PC-9 (cell line): ENCODE measurements around the gene ARHGEF28. TPM values are rescaled to one million over a fixed set of nuclear protein-coding genes. Genes with fewer than 3 reads are reported as not detected.

Experiments used
- BruUV-seq: library from RNA; stranded (reverse); fragments of 400-500 nt; replicated peaks from 2 replicates; lab custom pipeline; 2021; lab: Mats Ljungman, UMichigan
- CTCF ChIA-PET: fragments of 300-600 bp; sonication (Branson Sonifier 250); formaldehyde crosslinking; loops from one replicate; lab custom pipeline; 2022; ENCODE audit warnings: antibody characterized with exemption; lab: Charles Lee
- POLR2A ChIA-PET: fragments of 300-600 bp; sonication (Branson Sonifier 250); formaldehyde crosslinking; loops from one replicate; lab custom pipeline; 2022; ENCODE audit warnings: antibody characterized with exemption; ENCODE audit not compliant: unreplicated experiment; lab: Charles Lee
- DNase-seq, 2 experiments: peaks; one replicate each; pipeline versions ENCODE4 v3.0.0 to v3.0.0-alpha.2; 2015 to 2022; ENCODE audit warnings: mixed read lengths in 1 of 2
- H2AFZ ChIP-seq: fragments of 200-600 bp; sonication (generic); 2 replicates; pipeline ENCODE4 v1.8.1; 2017; ENCODE audit warnings: antibody characterized with exemption
- H3F3A ChIP-seq: fragments of 200-600 bp; sonication (generic); 2 replicates; pipeline ENCODE4 v1.8.1; 2017; ENCODE audit warnings: antibody characterized with exemption, mild to moderate bottlenecking, low read depth; ENCODE audit not compliant: insufficient read depth
- H3K27ac ChIP-seq: fragments of 200-600 bp; sonication (generic); 2 replicates; pipeline ENCODE4 v1.6.1; 2016; ENCODE audit warnings: mixed run types
- H3K27me3 ChIP-seq: fragments of 200-600 bp; sonication (generic); 2 replicates; pipeline ENCODE4 v1.6.1; 2016; ENCODE audit warnings: low read depth, mixed run types; ENCODE audit not compliant: insufficient read depth
- H3K36me3 ChIP-seq: fragments of 200-600 bp; sonication (generic); 2 replicates; pipeline ENCODE4 v1.6.1; 2016; ENCODE audit warnings: low read depth, mixed run types
- H3K4me1 ChIP-seq: fragments of 200-600 bp; sonication (generic); replicated peaks from 2 replicates; pipeline ENCODE4 v1.6.1; 2016; ENCODE audit warnings: mixed run types; ENCODE audit not compliant: insufficient read depth
- H3K4me2 ChIP-seq: fragments of 200-600 bp; sonication (generic); 2 replicates; pipeline ENCODE4 v1.6.1; 2017; ENCODE audit warnings: mixed run types
- H3K4me3 ChIP-seq: fragments of 200-600 bp; sonication (generic); 2 replicates; pipeline ENCODE4 v1.6.1; 2016; ENCODE audit warnings: mixed run types
- H3K79me2 ChIP-seq: fragments of 200-600 bp; sonication (generic); 2 replicates; pipeline ENCODE4 v1.6.1; 2017; ENCODE audit warnings: low read depth, mixed run types
- H3K9me2 ChIP-seq: fragments of 200-600 bp; sonication (generic); 2 replicates; pipeline ENCODE4 v1.8.1; 2017; ENCODE audit warnings: mild to moderate bottlenecking; ENCODE audit not compliant: insufficient read depth
- H3K9me3 ChIP-seq: fragments of 200-600 bp; sonication (generic); 2 replicates; pipeline ENCODE4 v1.8.1; 2016; ENCODE audit warnings: low read depth; ENCODE audit not compliant: insufficient read depth
- H4K20me1 ChIP-seq: fragments of 200-600 bp; sonication (generic); 2 replicates; pipeline ENCODE4 v1.8.1; 2017; ENCODE audit not compliant: insufficient read depth
- CTCF ChIP-seq: fragments of 200-600 bp; sonication (generic); conservative IDR thresholded peaks from 2 replicates; pipeline ENCODE4 v1.6.1; 2017; ENCODE audit warnings: mixed run types, antibody characterized with exemption, mild to moderate bottlenecking, moderate library complexity
- EZH2 ChIP-seq: fragments of 200-600 bp; sonication (generic); IDR thresholded peaks from 2 replicates; pipeline ENCODE4 v1.8.0; 2017; ENCODE audit warnings: antibody characterized with exemption, low read depth
- intact Hi-C: fragments of 100-400 bp; cut with micrococcal nuclease; formaldehyde crosslinking; loops from one replicate; pipeline ENCODE4 v1.10.0; 2022; ENCODE audit not compliant: unreplicated experiment
- total RNA-seq: library from RNA; stranded (reverse); gene quantifications from 2 replicates; pipeline ENCODE4 v1.2.3, GENCODE V29; 2021

ARHGEF28 gene
- total RNA-seq, 1 experiment from 2014 or later: 77.5 TPM

GRCh38 chr5:73615947-73616346, 10.0 kb upstream of the ARHGEF28 start:
- Histone ChIP-seq H3K4me2 (no peak overlapping the region), H4K20me1 (no peaks in the 10 kb centered on the region), H3K27me3 (no peaks in the 10 kb centered on the region), H3K9me2 (no peaks in the 10 kb centered on the region), H3K27ac (no peak overlapping the region), H3K9me3 (no peaks in the 10 kb centered on the region), H3K36me3 (no peaks in the 10 kb centered on the region), H3F3A (peaks cover 34% of the 10 kb centered on the region; the same call in 1 of the 2 replicates), H2AFZ (no peak overlapping the region), H3K4me1 (peaks cover 37% of the 10 kb centered on the region), H3K4me3 (no peak overlapping the region), H3K79me2 (no peaks in the 10 kb centered on the region)
- intact Hi-C loops: loop anchor here (5.0 kb wide), 1 partner anchor 36 kb away; no protein-coding TSS in a partner anchor
- no peak for DNase-seq
- ChIA-PET POLR2A (no interaction called here), CTCF (no interaction called here)
- BruUV-seq: no TSS peak
- TF ChIP-seq CTCF (no peak), EZH2 (no peak)

- intact Hi-C loops: loop anchor here (5.0 kb wide), 1 partner anchor 35 kb away; no protein-coding TSS in a partner anchor
- ChIA-PET POLR2A (interaction anchor here (0.6 to 0.7 kb wide), 3 partner anchors 9 to 623 kb away, joined by 3 to 4 read pairs (median 4); no protein-coding TSS in a partner anchor), CTCF (no interaction called here)
- Histone ChIP-seq H3F3A (peaks cover 26% of the 10 kb centered on the region; the same call in 1 of the 2 replicates), H3K4me2 (peak overlapping the region; percentile 15; the same call in 1 of the 2 replicates), H3K9me3 (no peaks in the 10 kb centered on the region), H3K27ac (no peak overlapping the region), H3K4me3 (no peak overlapping the region), H3K4me1 (peaks cover 29% of the 10 kb centered on the region), H3K27me3 (no peaks in the 10 kb centered on the region), H2AFZ (no peak overlapping the region), H4K20me1 (no peaks in the 10 kb centered on the region), H3K79me2 (no peaks in the 10 kb centered on the region), H3K9me2 (no peaks in the 10 kb centered on the region), H3K36me3 (no peaks in the 10 kb centered on the region)
- no TSS peak for BruUV-seq
- TF ChIP-seq CTCF (no peak), EZH2 (no peak)
- peak in 1 of 2 experiments; percentile 43 for DNase-seq
Observed at GRCh38 chr5:73617510-73618279, 8.3 kb upstream of the ARHGEF28 start.

- CTCF ChIA-PET: no interaction called here
- TF ChIP-seq CTCF: no peak
- TF ChIP-seq EZH2: no peak
- Histone ChIP-seq H3K4me2 (no peak overlapping the region), H3K9me3 (no peaks in the 10 kb centered on the region), H3K27me3 (no peaks in the 10 kb centered on the region), H3K27ac (no peak overlapping the region), H3K4me1 (peaks cover 19% of the 10 kb centered on the region), H4K20me1 (no peaks in the 10 kb centered on the region), H3F3A (peaks cover 10% of the 10 kb centered on the region; the same call in 1 of the 2 replicates), H3K4me3 (no peak overlapping the region), H3K79me2 (no peaks in the 10 kb centered on the region), H3K9me2 (no peaks in the 10 kb centered on the region), H3K36me3 (no peaks in the 10 kb centered on the region), H2AFZ (0 out of 2 replicates have a peak overlapping the region, but pooled peaks have one; percentile 18)
- POLR2A ChIA-PET: no interaction called here
- intact Hi-C loops: loop anchor here (5.0 to 10.0 kb wide), 2 partner anchors 33 to 145 kb away; no protein-coding TSS in a partner anchor
- no peak for DNase-seq
- BruUV-seq: no TSS peak
Observed at GRCh38 chr5:73619606-73620333, 6.2 kb upstream of the ARHGEF28 start.
